Renal cortex interstitium (tissue), 15 donors: ENCODE results near the gene EMP1. TPM values are rescaled to one million over a fixed set of nuclear protein-coding genes. Genes with fewer than 3 reads are reported as not detected.

ENCODE experiments used
- DNase-seq, 11 donors: peaks; one replicate each; pipeline ENCODE4 v3.0.0-alpha.2; 2013; ENCODE audit warnings: low read depth in 9 of 11, low spot score in 4 of 11; ENCODE audit errors: extremely low read depth in 1 of 11
- long read RNA-seq, 16 experiments: transcript quantifications; one replicate each; lab custom pipeline, GENCODE V29; 2026
- polyA plus RNA-seq, 3 donors: library from polyadenylated mRNA; unstranded; fragments of 120-200 nt; gene quantifications; one replicate each; pipeline ENCODE4 v1.2.1, GENCODE V29; 2013; ENCODE audit not compliant: insufficient read length in 3 of 3

Gene EMP1
- 100 to 1,000 TPM; 105 to 117 (median 114) TPM for polyA plus RNA-seq
- long read RNA-seq, donor 1, full-length matches to known transcripts = 16 of 16 reads
- long read RNA-seq, donor 1, partial matches to known transcripts = 0 of 16 reads
- long read RNA-seq, donor 1, other reads (novel, unspliced or antisense) = 0 of 16 reads
- long read RNA-seq, donor 2, full-length matches to known transcripts = 13 of 13 reads
- long read RNA-seq, donor 2, partial matches to known transcripts = 0 of 13 reads
- long read RNA-seq, donor 2, other reads (novel, unspliced or antisense) = 0 of 13 reads
- long read RNA-seq, donor 3, full-length matches to known transcripts = 15 of 15 reads
- long read RNA-seq, donor 3, partial matches to known transcripts = 0 of 15 reads
- long read RNA-seq, donor 3, other reads (novel, unspliced or antisense) = 0 of 15 reads
- long read RNA-seq, donor 4, full-length matches to known transcripts = 9 of 9 reads
- long read RNA-seq, donor 4, partial matches to known transcripts = 0 of 9 reads
- long read RNA-seq, donor 4, other reads (novel, unspliced or antisense) = 0 of 9 reads
- long read RNA-seq, donor 5 = 0 reads
- long read RNA-seq, donor 6, full-length matches to known transcripts = 15 of 15 reads
- long read RNA-seq, donor 6, partial matches to known transcripts = 0 of 15 reads
- long read RNA-seq, donor 6, other reads (novel, unspliced or antisense) = 0 of 15 reads
- long read RNA-seq, donor 7, full-length matches to known transcripts = 22 of 22 reads
- long read RNA-seq, donor 7, partial matches to known transcripts = 0 of 22 reads
- long read RNA-seq, donor 7, other reads (novel, unspliced or antisense) = 0 of 22 reads
- long read RNA-seq, donor 8, full-length matches to known transcripts = 32 of 32 reads
- long read RNA-seq, donor 8, partial matches to known transcripts = 0 of 32 reads
- long read RNA-seq, donor 8, other reads (novel, unspliced or antisense) = 0 of 32 reads
- long read RNA-seq, donor 9, full-length matches to known transcripts = 24 of 24 reads
- long read RNA-seq, donor 9, partial matches to known transcripts = 0 of 24 reads
- long read RNA-seq, donor 9, other reads (novel, unspliced or antisense) = 0 of 24 reads
- long read RNA-seq, donor 10, full-length matches to known transcripts = 17 of 24 reads
- long read RNA-seq, donor 10, partial matches to known transcripts = 7 of 24 reads
- long read RNA-seq, donor 10, other reads (novel, unspliced or antisense) = 0 of 24 reads
- long read RNA-seq, donor 11, full-length matches to known transcripts = 19 of 19 reads
- long read RNA-seq, donor 11, partial matches to known transcripts = 0 of 19 reads
- long read RNA-seq, donor 11, other reads (novel, unspliced or antisense) = 0 of 19 reads
- long read RNA-seq, donor 12, full-length matches to known transcripts = 3 of 3 reads
- long read RNA-seq, donor 12, partial matches to known transcripts = 0 of 3 reads
- long read RNA-seq, donor 12, other reads (novel, unspliced or antisense) = 0 of 3 reads
- long read RNA-seq, donor 13 = 0 reads
- long read RNA-seq, donor 14, full-length matches to known transcripts = 17 of 17 reads
- long read RNA-seq, donor 14, partial matches to known transcripts = 0 of 17 reads
- long read RNA-seq, donor 14, other reads (novel, unspliced or antisense) = 0 of 17 reads
- long read RNA-seq, donor 15, full-length matches to known transcripts = 15 of 15 reads
- long read RNA-seq, donor 15, partial matches to known transcripts = 0 of 15 reads
- long read RNA-seq, donor 15, other reads (novel, unspliced or antisense) = 0 of 15 reads
- long read RNA-seq, donor 16, full-length matches to known transcripts = 44 of 112 reads
- long read RNA-seq, donor 16, partial matches to known transcripts = 68 of 112 reads
- long read RNA-seq, donor 16, other reads (novel, unspliced or antisense) = 0 of 112 reads

- peak in 10 of 11 donors; percentile 72 to 89 (median 78) for DNase-seq
These were observed at the start of gene EMP1 for GRCh38 chr12:13196130-13196921. EMP1 (plus strand) TSS chr12:13196726; CDS start chr12:13211511, 14,785 bp downstream.

GRCh38 chr12:13147688-13148484 is 48.6 kb upstream of the EMP1 start:
- DNase-seq = peak in 3 of 11 donors; percentile 38 to 47 (median 41)

GRCh38 chr12:13148485-13148847 is 48.1 kb upstream of the EMP1 start:
- DNase-seq = no peak

GRCh38 chr12:13149411-13149810 is 47.1 kb upstream of the EMP1 start:
- DNase-seq = no peak

- no peak for DNase-seq
These were observed 44.2 kb upstream of the EMP1 start for GRCh38 chr12:13152281-13152680.

- no peak for DNase-seq
These were observed 43.8 kb upstream of the EMP1 start for GRCh38 chr12:13152756-13153155.

GRCh38 chr12:13153180-13153579 is 43.3 kb upstream of the EMP1 start:
- DNase-seq = no peak

- no peak for DNase-seq
These were observed 42.4 kb upstream of the EMP1 start for GRCh38 chr12:13154027-13154538.

- DNase-seq = no peak
These were observed 41.7 kb upstream of the EMP1 start for GRCh38 chr12:13154831-13155230.

- no peak for DNase-seq
These were observed 40.2 kb upstream of the EMP1 start for GRCh38 chr12:13156277-13156676.

- no peak for DNase-seq
These were observed 35.4 kb upstream of the EMP1 start for GRCh38 chr12:13161172-13161571.

- DNase-seq = no peak
These were observed 33.6 kb upstream of the EMP1 start for GRCh38 chr12:13162904-13163303.

- no peak for DNase-seq
These were observed 32.5 kb upstream of the EMP1 start for GRCh38 chr12:13163868-13164635.

- DNase-seq = no peak
These were observed 31.5 kb upstream of the EMP1 start for GRCh38 chr12:13164921-13165616.

GRCh38 chr12:13165617-13166041 is 30.9 kb upstream of the EMP1 start:
- DNase-seq = no peak
